Urothelium cell line (cell line): ENCODE results near the gene PAN3.
"Not testable (repeated sequence)": the region's sequence is repeated elsewhere in the genome, so short reads cannot be mapped to it uniquely, and the experiment has no call there.

Experiments
- DNase-seq: peaks from one replicate; pipeline ENCODE4 v3.0.0; 2011; ENCODE audit warnings: low spot score, mixed read lengths
- FAIRE-seq: peaks from 2 replicates; lab custom pipeline; 2011; peaks lifted over from hg19 to GRCh38; lab: Jason Lieb, UNC

Gene PAN3

GRCh38 chr13:28131646-28132045 is 6.7 kb upstream of the PAN3 start:
- FAIRE-seq, result no peak

DNA sequence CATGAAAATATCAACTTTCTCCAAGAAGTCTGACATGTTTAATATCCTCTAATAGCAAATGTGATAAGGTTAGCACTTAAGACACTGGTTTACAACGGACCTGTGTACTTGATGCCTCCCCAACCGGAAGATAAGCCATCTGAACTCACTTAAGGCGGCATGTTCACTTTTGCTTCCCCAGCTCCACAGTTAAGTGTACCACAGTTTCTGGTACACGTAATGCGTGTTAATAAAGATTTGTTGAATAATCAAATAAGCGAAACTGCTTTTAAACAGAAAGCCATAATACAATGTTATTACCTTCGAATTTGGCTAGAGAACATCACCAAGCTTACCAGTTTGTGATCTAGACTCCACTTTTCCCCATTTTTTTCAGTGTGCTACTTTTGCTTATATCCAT is 1.4 kb upstream of the PAN3 start:
- DNase-seq (no peak), FAIRE-seq (no peak)

More at GRCh38 chr13:28131646-28132045, 6.7 kb upstream of the PAN3 start:
- no peak for DNase-seq

DNA sequence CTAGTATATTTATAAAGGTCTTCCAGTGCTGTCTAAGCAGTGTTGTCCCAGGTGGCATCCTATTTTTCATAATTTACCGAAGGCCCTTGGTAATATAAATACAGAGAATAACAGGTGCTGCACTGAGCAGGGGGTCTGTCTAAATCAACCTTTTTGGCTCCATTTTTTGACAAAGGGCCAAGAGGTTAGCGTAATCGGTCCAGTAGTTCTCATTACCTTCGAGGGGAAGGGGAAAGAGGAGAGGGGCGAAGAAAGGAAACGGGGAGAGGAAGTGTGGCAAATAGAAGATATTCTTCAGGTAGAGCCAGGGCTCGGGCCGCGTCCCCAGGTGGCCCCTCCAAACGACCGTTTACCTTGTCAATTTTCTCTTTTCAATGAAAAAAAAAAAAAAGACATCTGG is 749 bp upstream of the PAN3 start:
- no peak for DNase-seq
- no peak for FAIRE-seq

DNA sequence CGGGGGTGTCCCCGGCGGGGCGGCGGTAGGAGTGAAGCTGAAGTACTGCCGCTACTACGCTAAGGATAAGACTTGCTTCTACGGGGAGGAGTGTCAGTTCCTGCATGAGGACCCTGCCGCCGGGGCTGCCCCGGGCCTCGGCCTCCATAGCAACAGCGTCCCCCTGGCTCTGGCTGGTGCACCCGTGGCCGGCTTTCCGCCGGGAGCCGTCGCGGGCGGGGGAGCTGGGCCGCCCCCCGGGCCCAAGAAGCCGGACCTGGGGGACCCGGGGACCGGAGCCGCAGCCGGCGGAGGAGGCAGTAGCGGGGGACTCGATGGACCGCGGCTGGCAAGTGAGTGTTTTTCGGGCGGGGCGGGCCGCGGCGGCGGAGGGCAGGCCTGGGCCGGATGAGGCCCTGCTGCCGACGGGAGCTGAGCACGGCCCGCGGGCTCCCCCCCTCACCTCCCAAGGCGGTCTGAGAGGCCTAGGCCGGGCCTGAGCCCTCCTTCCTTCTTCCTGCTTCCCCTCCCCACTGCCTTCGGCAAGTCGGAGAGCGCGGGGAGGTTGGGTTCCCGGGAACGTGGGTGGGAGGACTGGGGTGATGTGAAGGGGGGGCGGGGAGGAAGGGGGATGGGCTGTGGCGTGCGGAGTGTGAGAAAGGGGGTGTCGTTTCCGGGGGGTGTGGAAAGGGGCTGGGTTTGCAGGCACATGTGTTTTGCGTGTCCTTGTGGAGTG is 568 bp downstream of the PAN3 start:
- DNase-seq (peak; percentile 65), FAIRE-seq (no peak)

DNA sequence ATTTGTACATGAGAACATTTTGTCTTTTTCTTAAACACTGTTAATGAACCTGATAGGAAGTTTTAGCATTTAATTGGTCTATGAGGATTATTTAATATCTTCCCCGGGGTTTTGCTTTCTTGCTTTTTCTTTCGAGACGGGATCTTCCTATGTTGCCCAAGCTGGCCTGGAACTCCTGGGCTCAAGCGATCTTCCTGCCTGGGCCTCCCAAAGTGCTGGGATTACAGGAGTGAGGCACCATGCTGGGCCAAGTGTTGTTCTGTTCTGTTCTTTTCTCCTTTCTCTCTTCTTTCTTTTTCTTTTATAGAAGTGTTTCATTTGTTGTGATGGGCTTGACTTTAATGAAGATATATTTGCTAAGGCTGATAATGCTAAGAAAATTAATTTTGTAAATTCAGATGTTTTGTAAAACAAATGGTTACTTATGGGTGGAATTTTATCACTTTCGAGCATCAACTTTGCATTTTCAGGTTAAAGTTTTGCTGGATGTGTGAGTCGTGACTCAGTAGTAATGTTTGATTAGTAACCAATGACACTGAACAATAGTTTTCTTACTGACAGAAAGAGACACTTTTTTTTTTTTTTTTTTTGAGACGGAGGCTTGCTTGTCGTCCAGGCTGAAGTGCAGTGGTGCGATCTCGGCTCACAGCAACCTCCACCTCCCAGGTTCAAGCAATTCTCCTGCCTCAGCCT is 2.2 kb downstream of the PAN3 start:
- DNase-seq, result no peak
- FAIRE-seq, result no peak

GRCh38 chr13:28141542-28141941 is 3.2 kb downstream of the PAN3 start:
- FAIRE-seq, DNase-seq: not testable (repeated sequence)

DNA sequence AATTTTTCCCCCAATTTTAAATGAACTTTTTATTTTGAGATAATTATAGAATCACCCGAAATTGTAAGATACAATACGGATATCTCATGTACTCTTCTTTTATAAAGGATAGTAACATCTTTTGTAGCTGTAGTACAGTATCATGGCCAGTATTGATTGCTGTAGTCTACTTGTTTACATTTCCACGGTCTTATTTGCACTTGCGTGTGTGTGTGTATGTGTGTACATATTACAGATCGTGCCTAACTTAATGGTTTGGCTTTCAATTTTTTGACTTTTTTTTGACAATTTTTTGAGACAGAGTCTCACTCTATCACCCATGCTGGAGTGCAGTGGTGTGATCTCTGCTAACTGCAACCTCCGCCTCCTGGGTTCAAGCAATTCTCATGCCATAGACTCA is 6.7 kb downstream of the PAN3 start:
- DNase-seq, result no peak
- FAIRE-seq, result no peak

DNA sequence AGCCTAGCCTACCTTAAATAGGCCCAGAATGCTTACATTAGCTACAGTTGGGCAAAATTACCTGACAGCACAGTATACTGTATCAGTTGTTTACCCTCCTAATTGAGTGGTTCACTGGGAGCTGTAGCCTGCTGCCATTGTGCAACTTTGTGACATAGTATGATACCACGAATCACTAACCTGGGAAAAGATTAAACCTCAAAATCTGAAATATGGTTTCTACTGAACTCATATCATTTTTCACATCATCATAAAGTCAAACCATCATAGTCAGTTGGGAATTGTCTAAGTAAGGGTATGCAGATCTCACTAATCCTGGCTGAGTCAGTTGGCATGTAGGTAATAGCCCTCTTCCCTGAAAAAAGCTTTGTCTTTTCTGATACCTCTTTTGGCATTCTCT is 9.2 kb downstream of the PAN3 start:
- no peak for DNase-seq
- FAIRE-seq, result no peak

GRCh38 chr13:28159057-28159456 is 20.7 kb downstream of the PAN3 start:
- DNase-seq (no peak), FAIRE-seq (no peak)

- FAIRE-seq, result no peak
- DNase-seq, result no peak
These were observed 23.0 kb downstream of the PAN3 start for GRCh38 chr13:28161370-28161769.

- FAIRE-seq, result no peak
- DNase-seq, result no peak
These were observed 25.2 kb downstream of the PAN3 start for GRCh38 chr13:28163587-28163986.

DNA sequence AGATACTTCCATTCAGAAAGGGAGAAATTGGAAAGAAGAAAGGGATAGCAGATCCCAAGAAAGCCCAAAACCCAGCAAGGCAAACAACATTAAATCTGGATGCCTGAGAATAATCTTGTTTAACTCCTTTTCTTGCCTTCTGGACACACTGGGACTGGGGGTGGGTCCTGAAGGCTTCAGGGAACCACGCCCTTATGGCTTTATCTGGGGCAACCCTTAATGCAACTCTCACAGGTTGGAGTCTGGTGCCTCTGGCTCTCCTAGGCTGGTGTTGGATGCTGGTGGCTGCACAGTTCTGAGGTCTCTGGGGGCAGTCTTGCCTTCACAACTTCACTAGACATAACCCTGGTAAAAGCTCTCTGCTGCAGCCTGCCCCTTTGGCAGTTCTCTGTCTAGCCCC is 27.9 kb downstream of the PAN3 start:
- FAIRE-seq (no peak), DNase-seq (no peak)

DNA sequence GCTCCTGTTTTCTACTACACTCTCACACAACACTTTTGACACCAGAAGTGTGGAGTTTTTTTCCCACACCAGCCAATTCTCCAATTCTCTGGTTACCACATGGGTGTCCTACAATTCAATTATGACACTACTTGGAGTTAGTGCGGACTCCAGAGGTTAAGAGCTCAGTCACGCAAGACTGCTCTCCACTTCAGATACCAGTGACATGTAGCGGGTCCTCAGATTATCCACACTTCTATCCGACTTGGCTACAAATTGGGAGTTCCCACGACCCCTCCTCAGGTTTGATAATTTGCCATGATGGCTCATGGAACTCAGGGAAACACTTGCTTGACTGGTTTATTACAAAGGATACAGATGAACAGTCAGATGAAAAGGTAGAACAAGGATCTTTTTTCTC is 32.9 kb downstream of the PAN3 start:
- DNase-seq (no peak), FAIRE-seq (no peak)

- no peak for FAIRE-seq
- DNase-seq, result no peak
These were observed 34.6 kb downstream of the PAN3 start for GRCh38 chr13:28172947-28173346.

- DNase-seq (no peak), FAIRE-seq (no peak)
These were observed 35.4 kb downstream of the PAN3 start for GRCh38 chr13:28173793-28174192.

DNA sequence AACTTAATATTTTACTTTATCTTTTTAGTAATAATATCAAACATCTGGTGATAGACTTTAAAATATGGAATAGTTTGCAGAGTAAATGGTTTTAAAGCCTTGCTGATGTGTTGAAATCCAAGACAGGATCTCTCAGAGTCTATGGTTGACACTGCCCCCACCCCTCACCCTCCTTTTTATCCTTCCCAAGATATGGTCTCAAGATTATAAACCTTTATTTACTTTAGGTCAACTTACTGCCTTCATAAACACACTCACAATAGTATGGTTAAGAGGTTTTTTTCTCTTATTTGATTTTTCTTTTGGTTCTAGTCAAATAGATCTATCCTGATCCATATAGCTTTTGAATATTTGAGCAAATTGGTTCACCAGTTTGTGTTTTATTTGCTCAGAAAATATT is 39.0 kb downstream of the PAN3 start:
- FAIRE-seq, result no peak

GRCh38 chr13:28177877-28178276 is 39.5 kb downstream of the PAN3 start:
- FAIRE-seq (no peak), DNase-seq (no peak)

More for the DNA sequence above, 39.0 kb downstream of the PAN3 start:
- no peak for DNase-seq

GRCh38 chr13:28179974-28180373 is 41.6 kb downstream of the PAN3 start:
- FAIRE-seq, result no peak
- no peak for DNase-seq

DNA sequence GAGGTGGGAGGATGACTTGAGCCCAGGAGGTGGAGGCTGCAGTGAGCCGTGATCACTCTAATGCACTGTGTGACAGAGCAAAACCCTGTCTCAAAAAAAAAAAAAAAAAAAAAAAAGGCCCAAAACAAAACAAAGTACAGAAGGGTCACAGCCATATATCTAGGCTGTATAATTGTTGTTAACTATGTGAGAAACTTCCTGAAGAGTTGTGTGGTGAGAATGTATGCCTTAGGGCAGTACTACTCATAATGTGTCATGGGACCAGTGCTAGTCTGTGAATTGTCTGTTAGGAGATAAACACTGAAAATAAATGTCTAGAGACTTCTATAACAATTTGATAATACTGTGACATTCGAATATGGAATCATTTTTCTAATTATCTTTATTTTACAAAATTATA is 43.1 kb downstream of the PAN3 start:
- FAIRE-seq (no peak), DNase-seq (no peak)

DNA sequence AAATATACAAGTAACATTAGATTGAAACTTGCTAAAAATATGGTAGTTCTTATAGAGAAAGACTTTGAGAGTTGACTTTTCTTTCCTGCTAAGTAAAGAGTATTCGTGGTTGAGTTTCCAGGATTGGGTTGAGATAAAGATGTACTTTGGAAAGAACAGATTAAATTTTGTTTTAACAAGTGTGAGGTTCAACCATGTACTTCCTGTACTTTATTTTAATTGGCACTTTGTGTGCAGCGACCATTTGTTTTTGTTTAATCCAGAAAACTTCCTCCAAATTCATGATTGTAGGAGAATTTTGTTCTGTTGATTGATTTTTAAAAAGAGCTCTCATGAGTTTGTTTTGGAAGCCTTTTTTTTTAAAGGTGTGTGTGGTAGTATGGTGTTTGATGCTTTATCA is 46.9 kb downstream of the PAN3 start:
- no peak for DNase-seq
- no peak for FAIRE-seq

GRCh38 chr13:28199089-28199488 is 60.7 kb downstream of the PAN3 start:
- FAIRE-seq, result no peak
- DNase-seq, result no peak

GRCh38 chr13:28204043-28204442 is 65.7 kb downstream of the PAN3 start:
- FAIRE-seq (no peak), DNase-seq (no peak)
